HepG2 (cell line): ENCODE results near the gene TM9SF3. TPM values are rescaled to one million over a fixed set of nuclear protein-coding genes. Genes with fewer than 3 reads are reported as not detected.

Experiments
- ATAC-seq: fragments of 200-7000 bp; cut with Tn5 transposase; 3 replicates; pipeline ENCODE4 v1.9.1; 2020; ENCODE audit warnings: mild to moderate bottlenecking, moderate library complexity
- BruUV-seq: library from RNA; stranded (reverse); fragments of 400-500 nt; replicated peaks from 2 replicates; lab custom pipeline; 2021; lab: Mats Ljungman, UMichigan
- CTCF ChIA-PET: fragments of 300-600 bp; formaldehyde crosslinking; extraction: SDS; loops from one replicate; lab custom pipeline; 2021; ENCODE audit warnings: low total read pairs, inconsistent platforms, low intra/inter-chr PET ratio; lab: Yijun Ruan, JAX
- POLR2A ChIA-PET: fragments of 350-600 bp; sonication (Branson Sonifier 250); formaldehyde crosslinking; loops from one replicate; lab custom pipeline; 2020; ENCODE audit warnings: antibody characterized with exemption, inconsistent platforms; lab: Yijun Ruan, JAX
- DNase-seq: peaks from one replicate; pipeline ENCODE4 v3.0.0-alpha.2; 2015; ENCODE audit warnings: low spot score
- FAIRE-seq: peaks from 3 replicates; lab custom pipeline; 2011; peaks lifted over from hg19 to GRCh38; lab: Jason Lieb, UNC
- H2AFZ ChIP-seq: one replicate; pipeline ENCODE4 v1.6.1; 2011; ENCODE audit warnings: low read length, inconsistent platforms
- H3K27ac ChIP-seq: fragments of 300-600 bp; 3 replicates; pipeline ENCODE4 v1.8.0; 2011; ENCODE audit warnings: mixed run types, mild to moderate bottlenecking, mixed read lengths, low read length, inconsistent platforms; ENCODE audit not compliant: insufficient read depth; ENCODE audit errors: extremely low read length
- H3K27me3 ChIP-seq, 2 experiments: fragments of 200-600 bp in 1 of 2; 2 replicates in 1 of 2; 3 replicates in 1 of 2; pipeline versions ENCODE4 v1.6.0 to v1.8.0; 2011; ENCODE audit warnings: low read length in 2 of 2, mild to moderate bottlenecking in 2 of 2, moderate library complexity in 2 of 2, inconsistent platforms in 1 of 2; ENCODE audit not compliant: insufficient read depth in 2 of 2, control insufficient read depth in 1 of 2
- H3K36me3 ChIP-seq, 2 experiments: fragments of 200-600 bp in 1 of 2; replicated peaks in 1 of 2; 2 replicates in 1 of 2; 3 replicates in 1 of 2; pipeline versions ENCODE4 v1.5.1 to v1.8.0; 2011; ENCODE audit warnings: low read length in 2 of 2, inconsistent platforms in 1 of 2; ENCODE audit not compliant: insufficient read depth in 2 of 2, control insufficient read depth in 1 of 2
- H3K4me1 ChIP-seq: 2 replicates; pipeline ENCODE4 v1.5.1; 2012; ENCODE audit warnings: low read length, inconsistent platforms; ENCODE audit not compliant: insufficient read depth
- H3K4me2 ChIP-seq: 2 replicates; pipeline ENCODE4 v1.6.0; 2011; ENCODE audit warnings: low read depth, low read length, inconsistent platforms
- H3K4me3 ChIP-seq, 3 experiments: fragments of 200-600 bp in 1 of 3; sonication (generic), shearing (Covaris generic) in 1 of 3; replicated peaks in 1 of 3; 2 replicates each; pipeline ENCODE4 v1.5.1; 2011 to 2016; ENCODE audit warnings: low read length in 3 of 3, inconsistent platforms in 2 of 3, low read depth in 2 of 3, mild to moderate bottlenecking in 2 of 3, control low read depth in 1 of 3, mixed read lengths in 1 of 3; ENCODE audit not compliant: insufficient read depth in 1 of 3
- H3K79me2 ChIP-seq: one replicate; pipeline ENCODE4 v1.6.1; 2011; ENCODE audit warnings: low read length, inconsistent platforms; ENCODE audit not compliant: insufficient read depth
- H3K9ac ChIP-seq: 2 replicates; pipeline ENCODE4 v1.6.0; 2011; ENCODE audit warnings: mild to moderate bottlenecking, low read depth, low read length, inconsistent platforms; ENCODE audit not compliant: insufficient read depth
- H3K9me3 ChIP-seq: 2 replicates; pipeline ENCODE4 v1.5.1; 2012; ENCODE audit warnings: mild to moderate bottlenecking, low read length
- H4K20me1 ChIP-seq: 2 replicates; pipeline ENCODE4 v1.6.0; 2011; ENCODE audit warnings: inconsistent platforms, mild to moderate bottlenecking, low read length, moderate library complexity; ENCODE audit not compliant: insufficient read depth
- BCL6 ChIP-seq: IDR thresholded peaks from 2 replicates; pipeline ENCODE4 v1.6.1; 2016; ENCODE audit warnings: missing genetic modification reagents, missing compliant biosample characterization
- CEBPB ChIP-seq: IDR thresholded peaks from 2 replicates; pipeline ENCODE4 v1.6.1; 2011; ENCODE audit warnings: low read depth, low read length, improper control_type of control experiment, borderline replicate concordance
- GATA4 ChIP-seq: sonication (generic); IDR thresholded peaks from 2 replicates; pipeline ENCODE4 v1.6.1; 2016; ENCODE audit warnings: antibody characterized with exemption, low read depth, borderline replicate concordance
- IRF9 ChIP-seq: sonication (generic); formaldehyde crosslinking; IDR thresholded peaks from 2 replicates; pipeline ENCODE4 v1.8.0; 2022; ENCODE audit warnings: missing genetic modification reagents, mild to moderate bottlenecking, borderline replicate concordance
- WGBS: methylation state at CpG from one replicate; pipeline ENCODE4 v1.1.6; 2017; ENCODE audit warnings: low lambda C conversion rate; 5-methylcytosine and 5-hydroxymethylcytosine counted together
- in situ Hi-C: cut with HindIII; loops from 2 replicates; pipeline ENCODE4 v1.10.0; 2017; ENCODE audit warnings: low pct_unique_long_range_greater_than_20kb; ENCODE audit not compliant: extremely low pct_ligation_motif_present
- intact Hi-C: fragments of 100-400 bp; cut with micrococcal nuclease; formaldehyde crosslinking; loops from one replicate; pipeline ENCODE4 v1.10.0; 2022; ENCODE audit not compliant: unreplicated experiment
- polyA plus RNA-seq, 8 experiments: library from polyadenylated mRNA; depleted of rRNA in 3 of 8; stranded (reverse) in 7 of 8; unstranded in 1 of 8; fragments of >200 nt; fragmentation: Illumina TruSeq in 4 of 8; extraction: Trizol in 4 of 8; gene quantifications; 2 replicates each; pipeline versions ENCODE4 v1.2.1 to v1.2.3, GENCODE V29; 2011 to 2016; ENCODE audit warnings: low read depth in 4 of 8, missing spikeins in 1 of 8, mixed read lengths in 1 of 8; ENCODE audit not compliant: insufficient read depth in 1 of 8
- total RNA-seq, 5 experiments: library from RNA; depleted of rRNA; stranded (reverse); fragments of >200 nt; fragmentation: Illumina TruSeq; extraction: Trizol; gene quantifications; 2 replicates each; pipeline ENCODE4 v1.2.3, GENCODE V29; 2016; ENCODE audit warnings: low read depth in 1 of 5

TM9SF3 gene
- total and polyA plus RNA-seq, 2 of the 13 experiments (the other 11 are each of a cell fraction or from before 2014, with no cell fraction given): 43.8 to 120 TPM

- Histone ChIP-seq H3K79me2 (peaks cover 50% of the 10 kb centered on the region), H3K27me3 (no peaks in the 10 kb centered on the region), H2AFZ (no peak overlapping the region), H3K4me2 (no peak overlapping the region), H3K36me3 (peaks cover 11 to 69% of the 10 kb centered on the region in 2 experiments; a peak in 4 of 5 replicates), H3K27ac (no peak overlapping the region), H3K9me3 (no peaks in the 10 kb centered on the region), H3K9ac (no peak overlapping the region), H3K4me1 (no peaks in the 10 kb centered on the region), H4K20me1 (peaks cover 32% of the 10 kb centered on the region), H3K4me3 (no peak overlapping the region)
- ChIA-PET POLR2A (no interaction called here), CTCF (interaction anchor here (0.6 kb wide), 1 partner anchor 794 kb away, joined by 3 read pairs; no protein-coding TSS in a partner anchor)
- BruUV-seq: no TSS peak
- intact Hi-C loops: no loop called here
- ATAC-seq: no peak
- WGBS: 86% methylated on average over 1 of the region's 1 CpG
- in situ Hi-C loops: no loop called here
- no peak for TF ChIP-seq GATA4
- TF ChIP-seq BCL6 (CRISPR knock-in tag): peak; percentile 47
- FAIRE-seq: no peak
- no peak for DNase-seq
Observed at GRCh38 chr10:96565774-96566173, 21.0 kb downstream of the TM9SF3 start.

DNA sequence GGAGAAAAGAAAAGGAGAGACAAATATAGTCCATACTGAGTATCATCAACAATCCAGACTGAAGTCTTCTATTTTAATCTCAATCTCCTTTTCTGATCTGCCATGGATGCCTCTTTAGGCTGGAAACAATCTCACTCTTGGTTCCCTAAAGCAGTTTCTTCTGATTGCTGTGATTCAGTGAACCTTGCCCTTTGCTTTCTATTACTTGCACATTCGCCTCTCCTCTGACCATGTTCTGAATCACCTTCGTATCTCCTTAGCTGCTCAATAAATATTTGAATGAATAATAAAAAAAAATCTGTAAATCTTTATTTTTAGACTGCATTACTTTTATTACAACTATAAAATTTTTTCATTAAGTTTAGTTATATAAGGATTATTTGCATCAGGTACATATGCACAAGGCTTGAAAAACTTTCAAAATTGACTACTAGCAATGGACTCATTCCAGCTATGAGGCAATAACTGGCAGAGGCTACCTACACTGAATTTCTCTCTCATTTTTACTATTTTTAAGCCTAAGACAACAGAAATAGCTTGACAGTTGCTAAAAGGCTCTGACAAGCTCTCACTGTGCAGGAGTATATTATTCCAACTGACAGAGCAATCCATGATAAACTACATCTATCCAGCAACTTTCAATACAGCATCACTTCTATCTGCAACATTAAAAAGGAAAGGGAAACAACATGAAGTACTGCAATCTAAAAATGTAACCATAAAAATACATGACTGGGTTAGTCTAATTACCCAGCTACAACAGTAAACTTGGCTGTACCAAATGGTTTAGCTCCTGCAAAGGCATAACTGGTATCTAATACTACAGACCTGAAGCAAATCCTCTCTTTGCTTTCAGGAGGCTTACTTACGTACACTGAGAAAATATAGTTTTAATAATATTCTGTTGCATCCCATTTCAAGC, 25.6 kb downstream of the TM9SF3 start:
- in situ Hi-C loops (no loop called here), intact Hi-C loops (no loop called here)
- Histone ChIP-seq H2AFZ (no peak overlapping the region), H3K4me1 (no peaks in the 10 kb centered on the region), H3K4me2 (no peak overlapping the region), H3K36me3 (peaks cover 10 to 63% of the 10 kb centered on the region in 2 experiments), H3K4me3 (no peak overlapping the region), H3K27me3 (no peaks in the 10 kb centered on the region)
- DNase-seq (no peak), ATAC-seq (no peak), FAIRE-seq (no peak)
- POLR2A ChIA-PET: no interaction called here
- no TSS peak for BruUV-seq
- WGBS: 95% methylated on average over 3 of the region's 3 CpGs
- CTCF ChIA-PET: no interaction called here
- no peak for TF ChIP-seq IRF9
- TF ChIP-seq CEBPB: 0 out of 2 replicates have a peak, but pooled peaks have one; percentile 2
- TF ChIP-seq, all 625 proteins: peak for 1
- Histone ChIP-seq H3K9me3 (no peaks in the 10 kb centered on the region), H4K20me1 (peaks cover 6% of the 10 kb centered on the region; the same call in 1 of the 2 replicates), H3K27ac (no peak overlapping the region), H3K9ac (no peak overlapping the region), H3K79me2 (peaks cover 13% of the 10 kb centered on the region)
